K562 (cell line): ENCODE results near the gene IQCK. TPM values are rescaled to one million over a fixed set of nuclear protein-coding genes. Genes with fewer than 3 reads are reported as not detected.

Experiments
- ATAC-seq: fragments of 200-7000 bp; cut with Tn5 transposase; 3 replicates; pipeline ENCODE4 v1.9.1; 2020; ENCODE audit warnings: moderate library complexity
- BruUV-seq: library from RNA; stranded (reverse); fragments of 400-500 nt; replicated peaks from 2 replicates; lab custom pipeline; 2021; lab: Mats Ljungman, UMichigan
- CTCF ChIA-PET: fragments of 300-600 bp; formaldehyde crosslinking; extraction: SDS; loops from one replicate; lab custom pipeline; 2021; ENCODE audit warnings: low intra/inter-chr PET ratio; lab: Yijun Ruan, JAX
- POLR2A ChIA-PET: fragments of 300-600, 350-650 bp; sonication (Branson Sonifier 250); formaldehyde crosslinking; extraction: SDS; loops from one replicate; lab custom pipeline; 2021; ENCODE audit warnings: antibody characterized with exemption, inconsistent platforms; lab: Yijun Ruan, JAX
- DNase-seq, 4 experiments: peaks; one replicate each; pipeline versions ENCODE4 v3.0.0 to v3.0.0-alpha.2; 2011 to 2018; ENCODE audit warnings: low spot score in 3 of 4, mixed read lengths in 3 of 4; ENCODE audit errors: extremely low read depth in 1 of 4
- FAIRE-seq: peaks from 2 replicates; lab custom pipeline; 2011; peaks lifted over from hg19 to GRCh38; lab: Jason Lieb, UNC
- H2AFZ ChIP-seq: 2 replicates; pipeline ENCODE4 v1.6.0; 2011; ENCODE audit warnings: low read depth, low read length, control low read depth, inconsistent platforms
- H3K27ac ChIP-seq: fragments of 200-600 bp; 3 replicates; pipeline ENCODE4 v1.8.0; 2011; ENCODE audit warnings: low read depth, mild to moderate bottlenecking, control low read depth, inconsistent platforms, low read length, moderate library complexity, mixed read lengths; ENCODE audit errors: extremely low read depth
- H3K27me3 ChIP-seq, 2 experiments: fragments of 300-600 bp in 1 of 2; 2 replicates in 1 of 2; 3 replicates in 1 of 2; pipeline versions ENCODE4 v1.6.0 to v1.8.0; 2011; ENCODE audit warnings: inconsistent platforms in 2 of 2, low read length in 2 of 2, mild to moderate bottlenecking in 1 of 2, mixed read lengths in 1 of 2, moderate library complexity in 1 of 2; ENCODE audit not compliant: control insufficient read depth in 2 of 2, insufficient read depth in 2 of 2
- H3K36me3 ChIP-seq: fragments of 300-600 bp; 3 replicates; pipeline ENCODE4 v1.8.0; 2011; ENCODE audit warnings: mild to moderate bottlenecking, low read length, inconsistent platforms; ENCODE audit not compliant: control insufficient read depth, insufficient read depth
- H3K4me1 ChIP-seq, 2 experiments: fragments of 200-600 bp in 1 of 2; replicated peaks in 1 of 2; 2 replicates in 1 of 2; 3 replicates in 1 of 2; pipeline versions ENCODE4 v1.5.1 to v1.8.0; 2011; ENCODE audit warnings: inconsistent platforms in 2 of 2, low read length in 2 of 2, mild to moderate bottlenecking in 1 of 2, mixed read lengths in 1 of 2, moderate library complexity in 1 of 2; ENCODE audit not compliant: control insufficient read depth in 2 of 2, insufficient read depth in 2 of 2
- H3K4me2 ChIP-seq: 2 replicates; pipeline ENCODE4 v1.6.1; 2011; ENCODE audit warnings: low read length, control low read depth, inconsistent platforms, mixed read lengths; ENCODE audit not compliant: insufficient read depth
- H3K4me3 ChIP-seq: fragments of 200-600 bp; sonication (generic), shearing (Covaris generic); 2 replicates; pipeline ENCODE4 v1.5.1; 2016; ENCODE audit warnings: control low read depth, inconsistent platforms
- H3K79me2 ChIP-seq: fragments of 200-600 bp; 3 replicates; pipeline ENCODE4 v1.8.0; 2011; ENCODE audit warnings: low read length, inconsistent platforms; ENCODE audit not compliant: control insufficient read depth, insufficient read depth
- H3K9ac ChIP-seq, 2 experiments: 2 replicates each; pipeline versions ENCODE4 v1.6.0 to v1.6.1; 2011; ENCODE audit warnings: low read depth in 2 of 2, low read length in 2 of 2, control low read depth in 1 of 2, inconsistent platforms in 1 of 2, mild to moderate bottlenecking in 1 of 2, mixed read lengths in 1 of 2; ENCODE audit not compliant: insufficient read depth in 1 of 2
- H3K9me1 ChIP-seq: one replicate; pipeline ENCODE4 v1.6.0; 2011; ENCODE audit warnings: inconsistent platforms, mild to moderate bottlenecking, low read length, moderate library complexity; ENCODE audit not compliant: control insufficient read depth, insufficient read depth
- H3K9me3 ChIP-seq: replicated peaks from 2 replicates; pipeline ENCODE4 v1.5.1; 2011; ENCODE audit warnings: low read depth, low read length, inconsistent platforms; ENCODE audit not compliant: control insufficient read depth, insufficient read depth
- H4K20me1 ChIP-seq: replicated peaks from 2 replicates; pipeline ENCODE4 v1.6.1; 2011; ENCODE audit warnings: low read length, inconsistent platforms, mixed read lengths; ENCODE audit not compliant: control insufficient read depth, insufficient read depth
- BCOR ChIP-seq: fragments of 450-650 bp; IDR thresholded peaks from 2 replicates; pipeline ENCODE4 v1.6.1; 2016
- ELF2 ChIP-seq: fragments of 250-450 bp; sonication (Bioruptor Pico); IDR thresholded peaks from 2 replicates; pipeline ENCODE4 v1.5.0; 2021; ENCODE audit warnings: mild to moderate bottlenecking
- FOXJ3 ChIP-seq: sonication (generic); formaldehyde crosslinking; IDR thresholded peaks from 2 replicates; pipeline ENCODE4 v1.4.0; 2020; ENCODE audit warnings: mild to moderate bottlenecking, missing genetic modification reagents
- MEF2D ChIP-seq: conservative IDR thresholded peaks from 2 replicates; pipeline ENCODE4 v1.6.1; 2016; ENCODE audit warnings: low read depth, missing genetic modification characterization, missing compliant biosample characterization
- OTX1 ChIP-seq: fragments of 450-650 bp; formaldehyde crosslinking; IDR thresholded peaks from 2 replicates; pipeline ENCODE4 v1.4.0; 2022; ENCODE audit warnings: mild to moderate bottlenecking
- PPARD ChIP-seq: fragments of 250-450 bp; sonication (Bioruptor Pico); IDR thresholded peaks from 2 replicates; pipeline ENCODE4 v1.8.0; 2022; ENCODE audit warnings: inconsistent platforms, mild to moderate bottlenecking, moderate library complexity
- RBM25 ChIP-seq: fragments of 200-400 bp; formaldehyde crosslinking; IDR thresholded peaks from 2 replicates; pipeline ENCODE4 v1.6.1; 2018; ENCODE audit warnings: low read length, low read depth, moderate library complexity; ENCODE audit not compliant: severe bottlenecking
- RCOR1 ChIP-seq, 2 experiments: IDR thresholded peaks; 2 replicates each; pipeline ENCODE4 v1.6.1; 2012; ENCODE audit warnings: low read depth in 2 of 2, low read length in 2 of 2, borderline replicate concordance in 1 of 2, improper control_type of control experiment in 1 of 2
- RHOXF2B ChIP-seq: fragments of 250-450 bp; sonication (Bioruptor Pico); conservative IDR thresholded peaks from 2 replicates; pipeline ENCODE4 v1.5.1; 2021
- SNRNP70 ChIP-seq: fragments of 200-400 bp; formaldehyde crosslinking; optimal IDR thresholded peaks from 2 replicates; pipeline ENCODE3; 2017; ENCODE audit warnings: low read depth, low read length
- TEAD1 ChIP-seq, 2 experiments: fragments of 450-650 bp in 1 of 2; sonication (generic) in 1 of 2; formaldehyde crosslinking; IDR thresholded peaks; 2 replicates each; pipeline versions ENCODE4 v1.4.0 to v1.8.0; 2020 to 2022; ENCODE audit warnings: mild to moderate bottlenecking in 2 of 2, missing genetic modification reagents in 1 of 2
- XRCC5 ChIP-seq: fragments of 200-400 bp; formaldehyde crosslinking; IDR thresholded peaks from 2 replicates; pipeline ENCODE4 v1.6.1; 2017; ENCODE audit warnings: low read depth, mild to moderate bottlenecking, low read length
- ZNF274 ChIP-seq: IDR thresholded peaks from 2 replicates; pipeline ENCODE4 v1.6.1; 2011; ENCODE audit warnings: low read depth, mild to moderate bottlenecking, low read length, moderate library complexity, borderline replicate concordance
- ZNF311 ChIP-seq: fragments of 250-450 bp; sonication (Bioruptor Pico); IDR thresholded peaks from 2 replicates; pipeline ENCODE4 v1.4.0; 2020; ENCODE audit warnings: mild to moderate bottlenecking, moderate library complexity
- WGBS: fragments of 100-300 bp; shearing (Covaris generic); methylation state at CpG from one replicate; pipeline ENCODE4 v1.1.6; 2016; ENCODE audit warnings: low coverage, mixed read lengths; ENCODE audit not compliant: insufficient coverage; ENCODE audit errors: missing lambda C conversion rate; 5-methylcytosine and 5-hydroxymethylcytosine counted together
- in situ Hi-C: fragments of 300-500 bp; cut with MboI; formaldehyde crosslinking; loops from 4 replicates; pipeline ENCODE4 v1.15.0; 2018; ENCODE audit warnings: inconsistent platforms, mixed read lengths
- intact Hi-C: fragments of 100-400 bp; cut with micrococcal nuclease; formaldehyde crosslinking; loops from 2 replicates; pipeline ENCODE4 v1.14.2; 2022
- polyA plus RNA-seq, 8 experiments: library from polyadenylated mRNA; depleted of rRNA in 4 of 8; stranded (reverse) in 5 of 8; unstranded in 3 of 8; fragments of >200 nt; fragmentation: Nextera tagmentation in 2 of 8; fragmentation: Illumina TruSeq in 1 of 8; extraction: Ambion mirVana in 2 of 8; extraction: Trizol in 1 of 8; gene quantifications; 2 replicates each; pipeline versions ENCODE4 v1.2.1 to v1.2.3, GENCODE V29; 2011 to 2014; ENCODE audit warnings: inconsistent platforms in 1 of 8, missing spikeins in 1 of 8
- total RNA-seq, 7 experiments: library from RNA; depleted of rRNA in 6 of 7; stranded (reverse); fragments of >200 nt in 6 of 7; fragmentation: Illumina TruSeq in 2 of 7; extraction: Trizol in 2 of 7; gene quantifications; 2 replicates each; pipeline versions ENCODE4 v1.2.1 to v1.2.3, GENCODE V29; 2011 to 2021; ENCODE audit warnings: low replicate concordance in 1 of 7
- TF ChIP-seq, protein P1 (sequence below): sonication (generic); formaldehyde crosslinking; IDR thresholded peaks from 2 replicates; pipeline ENCODE4 v1.8.0; 2022; ENCODE audit warnings: mild to moderate bottlenecking, missing genetic modification reagents, borderline replicate concordance

The IQCK gene
- total and polyA plus RNA-seq, 9 of the 15 experiments (the other 6 are each of a cell fraction or from before 2014, with no cell fraction given): 5.2 to 12.2 (median 7.3) TPM

DNA sequence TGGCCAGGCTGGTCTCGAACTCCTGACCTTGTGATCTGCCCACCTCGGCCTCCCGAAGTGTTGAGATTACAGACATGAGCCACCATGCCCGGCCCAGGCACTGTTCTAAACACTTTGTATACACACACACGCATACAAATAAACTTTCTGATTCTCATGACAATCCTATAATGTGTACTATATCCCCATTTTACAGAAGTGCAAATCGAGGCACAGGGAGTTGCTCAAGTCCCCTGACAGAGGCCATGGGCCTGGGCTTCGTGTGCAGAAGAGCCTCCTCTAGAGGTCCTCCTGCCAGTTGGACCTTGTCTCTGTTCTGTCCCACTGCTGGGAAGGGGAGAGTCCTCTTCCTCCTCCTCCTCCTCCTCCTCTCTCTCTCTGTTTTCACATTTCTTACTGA is 176.5 kb downstream of the IQCK start (continued):
- no peak for TF ChIP-seq RHOXF2B (CRISPR knock-in tag)
- TF ChIP-seq XRCC5: no peak
- no peak for TF ChIP-seq PPARD (CRISPR knock-in tag)
- TF ChIP-seq RBM25: peak; percentile 52
- TF ChIP-seq, protein P1, sequence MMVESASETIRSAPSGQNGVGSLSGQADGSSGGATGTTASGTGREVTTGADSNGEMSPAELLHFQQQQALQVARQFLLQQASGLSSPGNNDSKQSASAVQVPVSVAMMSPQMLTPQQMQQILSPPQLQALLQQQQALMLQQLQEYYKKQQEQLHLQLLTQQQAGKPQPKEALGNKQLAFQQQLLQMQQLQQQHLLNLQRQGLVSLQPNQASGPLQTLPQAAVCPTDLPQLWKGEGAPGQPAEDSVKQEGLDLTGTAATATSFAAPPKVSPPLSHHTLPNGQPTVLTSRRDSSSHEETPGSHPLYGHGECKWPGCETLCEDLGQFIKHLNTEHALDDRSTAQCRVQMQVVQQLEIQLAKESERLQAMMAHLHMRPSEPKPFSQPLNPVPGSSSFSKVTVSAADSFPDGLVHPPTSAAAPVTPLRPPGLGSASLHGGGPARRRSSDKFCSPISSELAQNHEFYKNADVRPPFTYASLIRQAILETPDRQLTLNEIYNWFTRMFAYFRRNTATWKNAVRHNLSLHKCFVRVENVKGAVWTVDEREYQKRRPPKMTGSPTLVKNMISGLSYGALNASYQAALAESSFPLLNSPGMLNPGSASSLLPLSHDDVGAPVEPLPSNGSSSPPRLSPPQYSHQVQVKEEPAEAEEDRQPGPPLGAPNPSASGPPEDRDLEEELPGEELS (CRISPR knock-in tag): no peak
- TF ChIP-seq BCOR: peak; percentile 56; the same call in 1 of the 2 replicates
- no peak for TF ChIP-seq FOXJ3 (CRISPR knock-in tag)

DNA sequence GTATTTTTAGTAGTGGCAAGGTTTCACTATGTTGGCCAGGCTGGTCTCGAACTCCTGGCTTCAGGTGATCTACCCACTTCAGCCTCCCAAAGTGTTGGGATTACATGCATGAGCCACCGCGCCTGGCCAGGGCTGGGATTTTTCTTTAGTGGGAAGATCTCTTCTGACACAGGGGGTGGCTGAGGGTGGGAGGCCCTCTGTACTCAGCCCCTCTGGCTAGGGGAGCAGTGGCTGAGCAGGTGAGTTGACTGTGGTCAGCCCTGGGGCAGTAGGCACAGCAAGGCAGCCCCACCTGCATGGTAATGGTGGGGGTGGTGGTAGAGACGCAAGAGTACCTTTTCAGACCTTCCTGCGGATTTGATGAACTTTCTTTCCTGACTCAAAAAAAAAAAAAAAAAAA is 178.9 kb downstream of the IQCK start:
- FAIRE-seq: no peak
- POLR2A ChIA-PET: interaction anchor here (0.8 kb wide), 1 partner anchor 342 kb away, joined by 3 read pairs; the partner anchor contains the start of gene VPS35L
- intact Hi-C loops: no loop called here
- TF ChIP-seq OTX1 (no peak), ELF2 (CRISPR knock-in tag) (no peak), SNRNP70 (no peak), RCOR1 (IDR thresholded peaks at IDR 0.05; ENCODE audit: borderline replicate concordance in 1 of 2, low read depth in 2 of 2, low read length in 2 of 2) (no peak), TEAD1 (CRISPR knock-in tag; IDR thresholded peaks at IDR 0.05) (no peak), ZNF311 (CRISPR knock-in tag) (no peak), MEF2D (tag) (no peak), ZNF274 (no peak)

More for the DNA sequence above, 178.9 kb downstream of the IQCK start:
- no peaks in the 10 kb centered on the region for H3K79me2 ChIP-seq
- no peaks in the 10 kb centered on the region for H3K36me3 ChIP-seq
- CTCF ChIA-PET: no interaction called here
- H3K4me3 ChIP-seq: no peak overlapping the region
- H3K9me1 ChIP-seq: no peaks in the 10 kb centered on the region
- in situ Hi-C loops: loop anchor here (5.0 to 25.0 kb wide), 2 partner anchors 490 to 510 kb away; no protein-coding TSS in a partner anchor
- WGBS: 23% methylated on average over 4 of the region's 5 CpGs
- H3K27me3 ChIP-seq: peaks cover 0 to 22% of the 10 kb centered on the region in 2 experiments; a peak in 2 of 5 replicates
- no peaks in the 10 kb centered on the region for H3K9me3 ChIP-seq
- BruUV-seq: no TSS peak
- H3K27ac ChIP-seq: no peak overlapping the region
- no peaks in the 10 kb centered on the region for H4K20me1 ChIP-seq
- ATAC-seq (no peak), DNase-seq (no peak)
- H3K4me1 ChIP-seq: no peaks in the 10 kb centered on the region
- no peak overlapping the region for H3K9ac ChIP-seq
- H3K4me2 ChIP-seq: no peak overlapping the region
- no peak overlapping the region for H2AFZ ChIP-seq
